Diencephalon (tissue), 1 donor: ENCODE data around the gene IRS4. TPM values are rescaled to one million over a fixed set of nuclear protein-coding genes. Genes with fewer than 3 reads are reported as not detected.

Experiments
- total RNA-seq: library from RNA; depleted of rRNA; stranded (reverse); fragments of >200 nt; gene quantifications from one replicate; pipeline ENCODE4 v1.2.3, GENCODE V29; 2014

Gene IRS4
- 14.5 TPM for total RNA-seq

GRCh38 chrX:108736509-108737479 is at the start of gene IRS4:
Gene IRS4 (minus strand): TSS chrX:108736563.

